Activated CD4-positive, alpha-beta T cell treated with anti-CD3 and anti-CD28 coated beads, Interleukin-2, amount 50 U/mL, for 4 hours (primary cell): ENCODE data around the gene RPL7A.
"Not testable (repeated sequence)": the region's sequence is repeated elsewhere in the genome, so short reads cannot be mapped to it uniquely, and the experiment has no call there.

Experiments
- DNase-seq, 2 experiments: peaks; one replicate each; pipeline ENCODE4 v3.0.0-alpha.2; 2020

The RPL7A gene

DNA sequence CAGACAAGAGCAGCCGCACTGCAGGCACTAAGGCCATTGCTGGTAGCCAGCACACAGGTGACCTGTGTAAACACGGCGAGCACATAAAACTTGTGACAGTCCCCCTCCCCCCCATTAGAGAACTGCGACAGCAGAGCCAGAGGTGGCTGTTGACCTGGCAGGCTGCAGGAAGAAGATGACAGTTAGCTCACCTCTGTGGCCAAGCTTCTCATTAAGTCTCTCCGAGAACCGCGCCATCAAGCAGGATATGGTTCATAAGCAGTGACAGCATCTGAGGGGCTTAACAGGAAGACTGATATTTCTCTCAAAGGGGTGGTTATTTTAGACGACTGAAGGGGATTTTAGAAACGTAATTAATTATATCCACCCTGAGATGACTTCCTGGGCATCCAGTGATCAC lies 22.7 kb downstream of the RPL7A start:
- DNase-seq: peak in 1 of 2 experiments; percentile 26

DNA sequence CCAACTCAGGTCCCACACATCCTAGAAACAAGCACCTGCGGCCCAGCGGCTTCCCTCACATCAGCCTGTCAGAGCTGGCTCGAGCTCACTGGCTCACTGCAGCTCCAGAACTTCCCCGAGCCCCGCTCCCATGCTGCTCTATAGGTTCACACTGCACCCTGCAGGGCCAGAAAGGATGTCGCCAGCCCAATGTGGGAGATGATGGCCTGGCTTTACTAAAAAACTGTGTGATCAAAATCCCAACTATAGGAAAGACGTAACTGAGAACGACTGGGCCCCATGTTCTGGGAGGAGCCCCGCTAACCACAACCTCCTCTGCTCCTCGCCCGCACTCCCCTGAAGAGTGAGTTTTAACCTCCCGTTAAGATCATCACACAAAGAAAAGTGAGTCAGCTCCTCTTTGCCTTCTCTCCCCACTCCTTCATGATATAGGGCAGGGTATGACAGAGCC lies 23.3 kb downstream of the RPL7A start:
- DNase-seq: peak; percentile 64 to 66

- no peak for DNase-seq
These were observed 24.1 kb downstream of the RPL7A start for GRCh38 chr9:133372144-133372543.

GRCh38 chr9:133374612-133375115 lies 26.6 kb downstream of the RPL7A start:
- no peak for DNase-seq

DNA sequence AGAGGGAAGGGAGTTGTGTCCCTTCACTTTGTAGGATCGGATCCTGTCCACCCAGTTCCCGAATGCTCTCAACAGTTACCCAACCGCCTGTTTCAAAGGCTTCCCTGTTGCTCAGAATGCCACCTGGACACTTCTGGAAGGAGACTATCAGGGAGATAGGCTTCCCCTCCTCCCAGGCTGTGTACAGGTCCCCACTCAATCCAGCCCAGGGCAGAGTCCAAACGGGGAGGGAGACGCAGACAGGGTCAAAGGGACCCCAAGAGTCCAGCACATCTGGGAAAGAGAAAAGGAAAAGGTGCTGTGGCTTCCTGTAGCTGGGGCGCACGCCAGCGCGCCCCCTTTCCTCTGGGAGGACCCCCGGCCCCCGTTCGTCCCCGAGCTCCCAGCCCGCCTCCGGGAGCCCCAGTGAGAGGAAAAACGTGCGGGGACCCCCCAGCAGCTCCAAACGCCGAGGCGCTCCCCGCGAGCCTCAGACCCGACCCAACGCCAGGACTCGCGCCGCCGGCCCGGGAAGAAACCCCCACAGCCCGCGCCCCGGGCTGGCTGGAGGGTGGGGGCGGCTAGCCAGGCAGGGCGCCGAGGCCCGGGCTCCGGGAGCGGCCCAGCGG lies 27.2 kb downstream of the RPL7A start:
- DNase-seq: no peak

GRCh38 chr9:133375724-133376654 lies 28.0 kb downstream of the RPL7A start, which contains the start of the genes STKLD1 and SURF4:
Gene STKLD1 (plus strand): TSS chr9:133376366. CDS start chr9:133376474, 108 bp downstream.
Gene SURF4 (minus strand): TSS chr9:133376060. CDS start chr9:133375969, 91 bp downstream.
- DNase-seq: peak; percentile 90 to 91

GRCh38 chr9:133377280-133377679 lies 29.3 kb downstream of the RPL7A start:
- DNase-seq: not testable (repeated sequence)

- DNase-seq: no peak
These were observed 29.8 kb downstream of the RPL7A start for GRCh38 chr9:133377721-133378216.

- no peak for DNase-seq
These were observed 30.5 kb downstream of the RPL7A start for GRCh38 chr9:133378408-133378962.

- no peak for DNase-seq
These were observed 31.4 kb downstream of the RPL7A start for GRCh38 chr9:133379153-133380086.

GRCh38 chr9:133380734-133381133 lies 32.7 kb downstream of the RPL7A start:
- no peak for DNase-seq

DNA sequence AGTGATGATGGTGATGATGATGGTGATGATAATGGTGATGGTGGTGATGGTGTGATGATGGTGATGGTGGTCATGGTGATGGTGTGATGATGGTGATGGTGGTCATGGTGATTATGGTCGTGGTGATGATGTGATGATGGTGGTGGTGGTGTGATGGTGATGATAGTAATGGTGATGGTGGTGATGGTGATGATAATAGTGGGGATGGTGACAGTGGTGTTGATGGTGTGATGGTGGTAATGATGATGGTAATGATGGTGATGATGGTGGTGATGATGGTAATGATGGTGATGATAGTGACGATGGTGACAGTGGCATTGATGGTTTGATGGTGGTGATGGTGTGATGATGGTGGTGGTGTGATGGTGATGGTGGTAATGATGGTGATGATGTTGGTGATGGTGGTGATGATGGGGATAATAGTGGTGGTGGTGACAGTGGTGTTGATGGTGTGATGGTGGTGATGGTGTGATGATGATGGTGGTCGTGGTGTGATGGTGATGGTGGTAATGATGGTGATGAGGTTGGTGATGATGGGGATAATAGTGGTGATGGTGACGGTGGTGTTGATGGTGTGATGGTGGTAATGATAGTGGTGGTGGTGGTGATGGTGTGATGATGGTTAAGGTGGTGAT lies 34.6 kb downstream of the RPL7A start:
- DNase-seq: no peak

GRCh38 chr9:133383438-133383837 lies 35.4 kb downstream of the RPL7A start:
- DNase-seq: no peak

GRCh38 chr9:133384736-133385321 lies 36.8 kb downstream of the RPL7A start:
- no peak for DNase-seq

- no peak for DNase-seq
These were observed 37.4 kb downstream of the RPL7A start for GRCh38 chr9:133385452-133385851.

DNA sequence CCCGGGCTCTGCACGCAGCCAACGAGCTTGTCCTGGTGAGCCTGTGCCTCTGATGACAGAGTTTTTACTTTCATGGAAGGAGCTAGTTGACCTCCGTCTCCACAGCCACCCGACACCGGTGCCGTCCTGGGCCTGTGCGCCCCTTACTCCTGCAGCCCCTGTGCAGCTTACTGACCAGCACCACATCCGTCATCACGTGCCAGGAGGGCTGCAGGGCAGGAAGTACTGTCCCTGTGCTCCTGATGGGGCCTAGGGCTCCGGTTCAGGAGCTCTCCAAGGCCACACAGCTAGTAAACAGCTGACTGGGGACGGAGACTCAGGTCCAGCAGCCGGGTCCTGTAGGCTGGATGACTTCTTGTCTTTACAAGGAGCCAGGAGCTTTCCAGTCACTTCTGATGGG lies 38.3 kb downstream of the RPL7A start:
- no peak for DNase-seq

GRCh38 chr9:133387680-133388079 lies 39.7 kb downstream of the RPL7A start:
- no peak for DNase-seq

GRCh38 chr9:133389025-133389557 lies 41.1 kb downstream of the RPL7A start:
- DNase-seq: no peak

DNA sequence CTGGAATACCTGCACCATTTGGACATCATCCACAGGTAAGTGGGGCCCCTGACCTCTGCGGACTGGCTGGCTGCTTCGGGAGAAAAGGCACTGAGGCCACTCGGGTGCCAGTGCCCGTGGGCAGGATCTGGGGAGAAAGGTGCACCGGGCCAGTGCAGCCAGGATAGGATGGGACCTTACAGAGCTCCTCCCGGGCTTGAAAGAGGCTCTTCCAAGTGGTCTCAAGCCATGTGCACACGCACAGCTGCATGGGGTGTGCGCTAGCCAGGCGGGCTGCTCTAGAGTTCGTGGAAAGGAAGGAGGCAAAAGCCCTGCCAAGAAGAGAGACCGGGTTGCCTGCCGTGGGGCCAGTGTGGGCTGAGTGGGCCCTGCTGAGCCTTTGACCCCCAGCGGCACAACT lies 41.5 kb downstream of the RPL7A start:
- no peak for DNase-seq

GRCh38 chr9:133390713-133391112 lies 42.7 kb downstream of the RPL7A start:
- no peak for DNase-seq

- DNase-seq: not testable (repeated sequence)
These were observed 43.4 kb downstream of the RPL7A start for GRCh38 chr9:133391449-133391848.
